Raji (cell line): Measurements from ENCODE around the gene PLEKHB2.

Source experiments
- POLR2A ChIP-seq: IDR thresholded peaks from 2 replicates; pipeline ENCODE4 v1.6.1; 2011; ENCODE audit warnings: low read depth, low read length, control low read depth; ENCODE audit not compliant: insufficient read depth

The PLEKHB2 gene

GRCh38 chr2:131093006-131093695 is 12.0 kb upstream of the PLEKHB2 start, which contains the start of gene FAM168B:
Gene FAM168B (minus strand): TSS chr2:131093460. CDS start chr2:131082646, 10,814 bp downstream.
- peak; percentile 75 for TF ChIP-seq POLR2A

GRCh38 chr2:131093696-131094462 is 11.3 kb upstream of the PLEKHB2 start:
- TF ChIP-seq POLR2A, result no peak

GRCh38 chr2:131094463-131095281 is 10.5 kb upstream of the PLEKHB2 start:
- TF ChIP-seq POLR2A, result no peak

- TF ChIP-seq POLR2A, result no peak
Observed at GRCh38 chr2:131103165-131103564, 2.0 kb upstream of the PLEKHB2 start.

- TF ChIP-seq POLR2A, result no peak; the same call in 1 of the 2 replicates
Observed at GRCh38 chr2:131104487-131105155, 515 bp upstream of the PLEKHB2 start.

- no peak for TF ChIP-seq POLR2A
Observed at GRCh38 chr2:131105950-131106801, 1.0 kb downstream of the PLEKHB2 start.

GRCh38 chr2:131112529-131112928 is 7.4 kb downstream of the PLEKHB2 start:
- no peak for TF ChIP-seq POLR2A

- no peak for TF ChIP-seq POLR2A
Observed at GRCh38 chr2:131113566-131114227, 8.6 kb downstream of the PLEKHB2 start.

GRCh38 chr2:131115752-131116151 is 10.6 kb downstream of the PLEKHB2 start:
- no peak for TF ChIP-seq POLR2A

GRCh38 chr2:131120815-131121317 is 15.7 kb downstream of the PLEKHB2 start:
- TF ChIP-seq POLR2A, result no peak

- no peak for TF ChIP-seq POLR2A
Observed at GRCh38 chr2:131121464-131121863, 16.3 kb downstream of the PLEKHB2 start.

- no peak for TF ChIP-seq POLR2A
Observed at GRCh38 chr2:131122496-131122895, 17.4 kb downstream of the PLEKHB2 start.

GRCh38 chr2:131123192-131123591 is 18.1 kb downstream of the PLEKHB2 start:
- TF ChIP-seq POLR2A, result no peak
